ENCODE measurements around the gene BMP2K. TPM values are rescaled to one million over a fixed set of nuclear protein-coding genes. Genes with fewer than 3 reads are reported as not detected.

Gene BMP2K
- total and polyA plus RNA-seq, 2 of the 8 experiments (the other 6 are each of a cell fraction or from before 2014, with no cell fraction given), result 15.6 to 24.1 TPM

- Histone ChIP-seq H2BK15ac (ENCODE audit: low read length) (no peak overlapping the region), H3K27ac (ENCODE audit: low read depth, low read length) (no peak overlapping the region), H2BK120ac (replicated peaks; ENCODE audit: low read depth, low read length) (no peak overlapping the region), H4K8ac (ENCODE audit: extremely low read depth, insufficient read depth, low read length) (no peak overlapping the region), H3K23ac (ENCODE audit: insufficient read length) (no peak overlapping the region), H4K20me1 (replicated peaks in 1 of 2; ENCODE audit: control insufficient read depth in 1 of 2, insufficient read depth in 2 of 2, low read length in 2 of 2) (no peaks in the 10 kb centered on the region), H3K79me2 (ENCODE audit: control insufficient read depth in 1 of 2, insufficient read depth in 2 of 2, low read length in 2 of 2) (no peaks in the 10 kb centered on the region), H3K9me3 (ENCODE audit: insufficient read depth in 2 of 2, low read depth in 1 of 2, low read length in 1 of 2) (no peaks in the 10 kb centered on the region), H3K4me3 (ENCODE audit: extremely low read depth in 1 of 4, insufficient read depth in 2 of 4, low read depth in 3 of 4, low read length in 4 of 4) (no peak overlapping the region), H2BK5ac (ENCODE audit: low read depth, low read length) (no peak overlapping the region), H3K9ac (replicated peaks in 1 of 4; ENCODE audit: extremely low read depth in 1 of 4, low read depth in 3 of 4, low read length in 3 of 4) (no peak overlapping the region), H3K23me2 (ENCODE audit: low read depth, low read length) (no peaks in the 10 kb centered on the region), H3K79me1 (ENCODE audit: low read depth, low read length) (no peaks in the 10 kb centered on the region), H3K56ac (replicated peaks; ENCODE audit: insufficient read length, low read depth, low read length) (no peak overlapping the region), H3K4ac (replicated peaks; ENCODE audit: insufficient read length, low read depth, low read length) (no peak overlapping the region), H3K14ac (ENCODE audit: insufficient read length) (no peak overlapping the region), H3K36me3 (ENCODE audit: control insufficient read depth in 2 of 4, insufficient read depth in 4 of 4, low read length in 3 of 4) (peaks cover 3 to 21% (median 5%) of the 10 kb centered on the region in 4 experiments; a peak in 7 of 8 replicates), H3K4me1 (replicated peaks in 1 of 4; ENCODE audit: control insufficient read depth in 3 of 4, insufficient read depth in 4 of 4, low read length in 3 of 4) (no peaks in the 10 kb centered on the region), H2BK12ac (ENCODE audit: low read depth, low read length) (no peak overlapping the region), H3K18ac (ENCODE audit: extremely low read depth, low read length) (no peak overlapping the region), H2AK5ac (ENCODE audit: low read depth, low read length) (no peak overlapping the region), H3K27me3 (replicated peaks in 1 of 4; ENCODE audit: control insufficient read depth in 3 of 4, extremely low read depth in 1 of 4, insufficient read depth in 3 of 4, low read length in 3 of 4) (no peaks in the 10 kb centered on the region), H4K5ac (ENCODE audit: insufficient read length, low read depth, low read length) (no peak overlapping the region), H2BK20ac (ENCODE audit: low read length) (no peak overlapping the region), H2AFZ (ENCODE audit: low read length) (no peak overlapping the region), H3K4me2 (ENCODE audit: insufficient read depth in 1 of 2, low read depth in 2 of 2, low read length in 2 of 2) (no peak overlapping the region), H4K91ac (replicated peaks; ENCODE audit: insufficient read length, low read length) (no peak overlapping the region)
- TF ChIP-seq KDM5A (IDR thresholded peaks at IDR 0.05; ENCODE audit: low read length), result no peak
- TF ChIP-seq POU5F1 (IDR thresholded peaks at IDR 0.05; ENCODE audit: low read depth, low read length), result no peak
- TF ChIP-seq TAF1 (IDR thresholded peaks at IDR 0.05; ENCODE audit: low read depth, low read length), result no peak
- no peak for TF ChIP-seq SIRT6 (IDR thresholded peaks at IDR 0.05; ENCODE audit: low read length)
- no peak for TF ChIP-seq RFX5 (IDR thresholded peaks at IDR 0.05; ENCODE audit: borderline replicate concordance, low read depth, low read length)
- no peak for TF ChIP-seq JUN (IDR thresholded peaks at IDR 0.05; ENCODE audit: low read depth, low read length)
- TF ChIP-seq HDAC6 (IDR thresholded peaks at IDR 0.05; ENCODE audit: low read depth, low read length), result no peak
- 87% methylated on average over 4 of the region's 4 CpGs; no CpG with 5 or more reads in 1 of the 2 experiments for WGBS, 2 experiments (ENCODE audit: extremely low coverage in 1 of 2, insufficient coverage in 1 of 2, insufficient read length in 1 of 2, insufficient replicate concordance in 2 of 2, low coverage in 1 of 2, low lambda C conversion rate in 2 of 2, missing lambda C conversion rate in 1 of 2)
- no peak for FAIRE-seq
- CTCF ChIA-PET (ENCODE audit: partially characterized antibody), result interaction anchor here (0.5 to 1.4 kb wide), 4 partner anchors 14 to 307 kb away, joined by 3 read pairs; no protein-coding TSS in a partner anchor
- DNase-seq (ENCODE audit: low read depth in 1 of 2, low spot score in 2 of 2), result no peak
- POLR2A ChIA-PET (ENCODE audit: partially characterized antibody), result no interaction called here
These were observed 147.5 kb downstream of the BMP2K start for GRCh38 chr4:78923464-78924312.
